CD4-positive, alpha-beta T cell treated with Interleukin-15 for 1 hour (primary cell): Measurements from ENCODE around the gene GPR35.
A peak's percentile ranks its signal among the peaks of the same experiment; 100 is the strongest.

Experiments
- DNase-seq: peaks from one replicate; pipeline ENCODE4 v3.0.0-alpha.2; 2020

The GPR35 gene

DNA sequence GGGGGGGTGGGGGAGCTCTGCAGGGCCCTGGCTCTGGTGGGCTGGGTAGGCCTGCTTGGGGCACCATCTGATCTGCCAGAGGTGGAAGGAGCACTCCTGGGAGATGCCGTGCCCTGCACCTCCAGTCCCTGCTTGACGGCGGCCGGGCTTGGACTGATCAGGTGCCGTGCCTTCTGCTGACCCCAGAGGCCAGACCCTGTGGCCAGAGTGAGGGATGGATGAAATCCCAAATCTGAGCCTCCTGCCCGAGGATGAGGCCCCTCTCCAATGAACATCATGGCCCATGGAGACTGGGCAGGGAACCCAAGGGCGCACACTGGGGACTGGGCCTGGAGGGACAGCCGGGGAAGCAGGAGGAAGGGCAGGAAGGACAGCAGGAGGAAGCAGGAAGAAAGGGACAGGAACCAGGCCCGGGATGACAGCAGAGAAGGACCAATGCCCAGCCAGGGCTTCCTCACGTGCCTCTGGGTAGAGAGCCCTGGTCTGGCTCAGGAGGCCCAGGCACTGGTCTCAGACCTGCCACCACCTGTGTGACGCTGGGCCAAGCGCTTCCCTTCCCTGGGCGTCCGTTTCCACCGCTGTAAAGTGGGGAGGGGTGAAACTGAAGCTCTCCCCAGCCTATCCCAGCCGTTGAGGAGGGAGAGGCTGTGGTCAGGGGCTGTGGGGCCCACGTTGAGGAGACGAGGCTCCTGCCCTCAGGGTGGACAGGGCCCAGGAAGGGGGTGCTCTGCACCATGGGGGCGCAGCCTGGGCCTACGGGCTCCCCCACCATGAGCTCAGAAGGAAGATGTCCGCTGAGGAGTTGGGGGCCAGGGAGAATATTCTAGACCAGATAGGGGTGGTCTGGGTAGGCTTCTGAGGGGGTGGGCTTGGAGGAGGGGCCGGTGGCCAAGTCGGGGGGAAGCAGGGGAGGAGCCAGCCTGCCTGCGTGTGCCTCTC is 1.0 kb upstream of the GPR35 start:
- DNase-seq = peak; percentile 25

DNA sequence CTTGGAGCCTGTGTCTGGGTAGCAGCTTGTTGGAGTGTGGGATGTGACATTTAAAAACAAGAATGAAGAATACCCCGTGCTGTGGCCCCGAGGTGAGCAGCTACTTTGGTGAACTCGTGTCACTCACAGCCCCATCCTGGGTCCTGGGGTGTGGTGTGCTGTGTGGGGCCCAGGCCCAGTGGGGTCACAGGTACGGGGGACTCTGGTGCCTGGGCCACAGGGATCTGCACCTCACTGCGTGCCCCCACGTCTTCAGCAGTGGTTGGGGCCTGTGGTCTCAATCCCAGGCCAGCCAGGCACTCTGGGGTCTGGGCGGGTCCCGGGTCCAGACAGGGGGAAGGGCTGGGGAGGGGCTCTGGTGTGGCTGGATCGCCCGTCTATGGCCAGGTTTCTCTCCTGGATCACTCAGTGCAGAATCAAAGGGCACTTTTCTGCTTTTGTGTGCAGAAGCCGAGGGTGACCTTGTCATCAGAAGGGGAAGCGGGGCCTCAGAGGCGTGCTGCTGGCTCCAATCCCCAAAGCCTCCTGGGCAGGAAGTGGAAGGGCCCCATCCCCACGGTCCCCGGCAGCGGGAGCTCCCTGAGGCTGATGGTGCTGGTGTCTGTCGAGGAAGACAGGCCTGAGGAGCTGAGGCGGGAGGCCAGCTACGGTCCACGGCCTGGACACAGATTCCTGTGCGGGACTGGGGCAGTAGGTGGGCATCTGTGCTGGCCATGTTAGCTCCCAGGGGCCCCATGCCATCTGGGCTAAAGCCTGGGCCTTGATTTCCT is 1.4 kb downstream of the GPR35 start:
- DNase-seq = peak; percentile 70

DNA sequence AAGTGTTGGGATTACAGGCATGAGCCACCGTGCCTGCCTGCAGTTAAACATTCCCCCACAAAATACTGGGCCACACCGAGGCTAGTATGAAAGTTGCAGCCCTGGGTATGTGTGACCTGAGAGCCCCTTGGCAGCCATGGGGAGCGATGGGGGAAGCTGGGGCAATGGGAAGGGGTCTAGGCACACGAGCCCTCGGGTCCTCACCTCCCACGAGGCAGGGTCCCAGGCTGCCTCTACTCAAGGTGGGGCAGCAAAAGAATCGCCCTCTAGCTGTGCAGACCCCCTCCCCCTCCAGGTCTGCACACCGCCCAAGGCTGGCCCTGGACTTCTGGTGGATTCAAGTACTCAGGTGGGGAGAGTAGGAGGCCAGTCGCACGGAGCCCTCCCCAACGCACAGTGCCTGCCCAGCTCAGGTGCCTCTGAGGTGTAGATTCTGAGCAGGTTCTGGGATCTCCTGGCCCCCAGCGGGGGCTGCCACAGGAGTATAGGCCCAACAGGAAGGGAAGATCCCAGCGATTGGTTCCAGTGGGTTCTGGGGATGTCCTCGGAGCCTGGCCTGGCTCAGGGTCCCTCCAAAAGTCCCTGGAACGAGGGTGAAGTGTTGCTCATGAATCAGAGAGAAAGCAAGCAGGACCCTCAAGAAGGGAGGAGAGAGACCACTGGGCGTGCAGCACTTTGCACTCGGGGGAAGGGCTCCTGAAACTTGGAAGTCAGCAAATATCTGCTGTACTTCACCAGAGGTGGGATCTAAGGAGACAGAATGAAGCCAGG is 2.6 kb downstream of the GPR35 start:
- no peak for DNase-seq

DNA sequence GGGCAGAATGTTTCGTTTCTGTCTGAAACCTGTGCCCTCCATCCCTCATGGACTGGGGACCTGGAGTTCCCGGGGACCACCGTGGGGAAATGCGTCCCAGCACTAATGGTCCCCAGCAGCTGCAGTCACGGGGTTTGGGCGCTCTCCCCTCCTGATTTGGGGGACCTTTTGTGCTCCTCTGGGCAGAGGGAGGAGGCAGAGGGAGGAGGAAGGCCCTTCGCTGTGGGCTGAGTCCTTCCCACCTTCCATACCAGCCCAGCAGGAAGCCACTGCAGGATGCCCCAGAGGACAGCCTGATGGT is 3.2 kb downstream of the GPR35 start:
- no peak for DNase-seq

DNA sequence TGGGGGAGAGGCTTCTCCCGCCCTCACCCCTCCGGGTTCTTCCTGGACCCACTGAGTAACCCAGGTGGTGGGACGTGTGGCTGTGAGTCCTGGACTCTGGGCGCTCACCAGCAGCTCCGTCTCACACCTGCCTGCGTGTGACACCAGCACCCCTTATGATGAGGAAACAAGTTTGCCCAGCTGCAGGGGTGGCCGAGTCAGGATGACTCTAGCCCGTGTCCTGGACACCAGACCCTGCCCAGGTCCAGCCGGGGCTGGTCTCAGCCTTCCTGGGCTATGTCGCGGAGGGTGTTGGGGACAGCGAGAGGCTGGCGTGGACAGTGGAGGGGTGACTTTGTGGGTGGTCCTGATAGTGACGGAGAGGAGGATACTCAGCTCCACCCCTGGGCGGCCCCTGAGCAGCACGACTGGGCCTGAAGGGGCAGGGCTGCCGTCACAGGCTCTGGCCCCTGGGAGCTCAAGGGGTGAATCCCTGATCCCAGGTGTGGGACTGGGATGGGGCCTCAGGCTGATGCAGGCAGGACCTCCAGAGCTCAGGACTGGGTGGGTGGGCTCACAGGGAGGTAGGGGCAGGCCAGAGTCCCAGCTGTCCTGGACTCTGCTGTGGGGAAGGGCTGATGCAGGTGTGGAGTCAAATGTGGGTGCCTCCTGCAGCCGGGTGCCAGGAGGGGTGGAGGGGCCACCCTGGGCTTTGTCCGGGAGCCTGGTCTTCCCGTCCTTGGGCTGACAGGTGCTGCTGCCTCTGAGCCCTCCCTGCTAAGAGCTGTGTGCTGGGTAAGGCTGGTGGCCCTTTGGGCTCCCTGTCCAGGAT is 3.7 kb downstream of the GPR35 start:
- no peak for DNase-seq

DNA sequence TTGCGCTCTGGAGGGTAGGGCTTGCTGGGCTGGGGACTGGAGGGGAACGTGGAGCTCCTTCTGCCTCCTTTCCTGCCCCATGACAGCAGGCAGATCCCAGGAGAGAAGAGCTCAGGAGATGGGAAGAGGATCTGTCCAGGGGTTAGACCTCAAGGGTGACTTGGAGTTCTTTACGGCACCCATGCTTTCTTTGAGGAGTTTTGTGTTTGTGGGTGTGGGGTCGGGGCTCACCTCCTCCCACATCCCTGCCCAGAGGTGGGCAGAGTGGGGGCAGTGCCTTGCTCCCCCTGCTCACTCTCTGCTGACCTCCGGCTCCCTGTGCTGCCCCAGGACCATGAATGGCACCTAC is 4.3 kb downstream of the GPR35 start:
- DNase-seq = no peak

DNA sequence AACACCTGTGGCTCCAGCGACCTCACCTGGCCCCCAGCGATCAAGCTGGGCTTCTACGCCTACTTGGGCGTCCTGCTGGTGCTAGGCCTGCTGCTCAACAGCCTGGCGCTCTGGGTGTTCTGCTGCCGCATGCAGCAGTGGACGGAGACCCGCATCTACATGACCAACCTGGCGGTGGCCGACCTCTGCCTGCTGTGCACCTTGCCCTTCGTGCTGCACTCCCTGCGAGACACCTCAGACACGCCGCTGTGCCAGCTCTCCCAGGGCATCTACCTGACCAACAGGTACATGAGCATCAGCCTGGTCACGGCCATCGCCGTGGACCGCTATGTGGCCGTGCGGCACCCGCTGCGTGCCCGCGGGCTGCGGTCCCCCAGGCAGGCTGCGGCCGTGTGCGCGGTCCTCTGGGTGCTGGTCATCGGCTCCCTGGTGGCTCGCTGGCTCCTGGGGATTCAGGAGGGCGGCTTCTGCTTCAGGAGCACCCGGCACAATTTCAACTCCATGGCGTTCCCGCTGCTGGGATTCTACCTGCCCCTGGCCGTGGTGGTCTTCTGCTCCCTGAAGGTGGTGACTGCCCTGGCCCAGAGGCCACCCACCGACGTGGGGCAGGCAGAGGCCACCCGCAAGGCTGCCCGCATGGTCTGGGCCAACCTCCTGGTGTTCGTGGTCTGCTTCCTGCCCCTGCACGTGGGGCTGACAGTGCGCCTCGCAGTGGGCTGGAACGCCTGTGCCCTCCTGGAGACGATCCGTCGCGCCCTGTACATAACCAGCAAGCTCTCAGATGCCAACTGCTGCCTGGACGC is 4.9 kb downstream of the GPR35 start:
- no peak for DNase-seq

DNA sequence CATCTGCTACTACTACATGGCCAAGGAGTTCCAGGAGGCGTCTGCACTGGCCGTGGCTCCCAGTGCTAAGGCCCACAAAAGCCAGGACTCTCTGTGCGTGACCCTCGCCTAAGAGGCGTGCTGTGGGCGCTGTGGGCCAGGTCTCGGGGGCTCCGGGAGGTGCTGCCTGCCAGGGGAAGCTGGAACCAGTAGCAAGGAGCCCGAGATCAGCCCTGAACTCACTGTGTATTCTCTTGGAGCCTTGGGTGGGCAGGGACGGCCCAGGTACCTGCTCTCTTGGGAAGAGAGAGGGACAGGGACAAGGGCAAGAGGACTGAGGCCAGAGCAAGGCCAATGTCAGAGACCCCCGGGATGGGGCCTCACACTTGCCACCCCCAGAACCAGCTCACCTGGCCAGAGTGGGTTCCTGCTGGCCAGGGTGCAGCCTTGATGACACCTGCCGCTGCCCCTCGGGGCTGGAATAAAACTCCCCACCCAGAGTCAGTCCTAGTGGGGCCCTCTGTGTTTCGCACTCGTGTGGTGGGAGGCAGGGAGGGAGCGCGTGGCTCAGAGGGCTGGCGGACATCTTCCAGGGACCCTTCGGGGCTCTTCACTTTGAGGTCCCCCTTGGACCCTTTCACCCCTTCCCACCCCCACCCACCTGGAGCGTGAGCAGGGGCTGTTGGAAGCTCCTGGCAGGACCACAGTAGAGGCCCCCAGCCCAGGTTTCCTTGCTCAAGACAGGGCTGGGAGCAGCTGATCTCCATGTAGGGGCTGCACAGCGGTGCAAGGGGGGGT is 5.7 kb downstream of the GPR35 start:
- no peak for DNase-seq

DNA sequence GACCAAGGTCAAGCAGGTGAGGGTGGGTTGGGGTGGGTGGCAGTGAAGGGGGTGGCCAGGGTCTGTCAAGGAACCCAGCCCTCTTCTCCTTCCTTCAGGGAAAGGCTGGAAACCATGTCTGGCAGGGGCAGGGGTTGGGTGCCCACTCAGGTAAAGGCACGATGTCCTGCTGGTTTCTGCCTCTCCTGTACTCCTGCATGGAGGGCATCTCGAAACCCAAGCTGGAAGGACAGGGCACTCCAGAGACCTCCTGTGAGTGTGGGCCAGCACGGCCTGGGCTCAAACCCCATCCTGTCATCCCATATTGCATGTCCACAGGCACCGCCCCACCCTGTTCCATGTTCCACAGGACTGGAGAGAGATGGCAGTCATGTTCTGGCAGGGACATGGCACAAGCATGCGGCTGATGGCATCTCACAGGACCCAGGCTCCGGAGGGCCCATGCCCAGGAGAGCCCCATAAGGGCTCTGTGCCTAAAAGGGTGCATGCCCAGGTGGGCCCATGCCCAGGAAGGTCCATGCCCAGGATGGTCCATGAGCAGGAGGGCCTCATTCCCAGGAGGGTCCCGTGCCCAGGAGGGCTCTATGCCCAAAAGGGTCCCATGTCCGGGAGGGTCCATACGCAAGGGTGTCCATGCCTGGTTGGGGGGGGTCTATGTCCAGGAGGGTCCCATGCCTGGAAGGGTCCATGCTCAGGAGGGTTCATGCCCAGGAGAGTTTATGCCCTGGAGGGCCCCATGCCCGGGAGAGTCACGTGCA is 6.4 kb downstream of the GPR35 start:
- no peak for DNase-seq

DNA sequence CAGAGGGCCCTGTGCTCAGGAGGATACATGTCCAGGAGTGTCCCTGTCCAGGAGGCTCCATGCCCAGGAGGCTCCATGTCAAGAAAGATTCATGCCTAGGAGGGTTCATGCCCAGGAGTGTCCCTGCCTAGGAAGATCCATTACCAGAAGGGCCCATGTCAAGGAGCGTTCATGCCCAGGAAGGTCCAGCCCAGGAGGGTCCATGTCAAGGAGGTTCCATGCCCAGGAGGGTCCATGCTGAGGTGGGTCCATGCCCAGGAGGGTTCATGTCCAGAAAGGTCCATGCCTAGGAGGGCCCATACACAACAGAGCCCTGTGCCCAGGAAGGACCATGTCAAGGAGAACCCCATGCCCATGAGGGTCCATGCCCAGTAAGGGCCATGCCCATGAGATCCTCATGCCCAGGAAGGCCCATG is 7.0 kb downstream of the GPR35 start:
- no peak for DNase-seq

DNA sequence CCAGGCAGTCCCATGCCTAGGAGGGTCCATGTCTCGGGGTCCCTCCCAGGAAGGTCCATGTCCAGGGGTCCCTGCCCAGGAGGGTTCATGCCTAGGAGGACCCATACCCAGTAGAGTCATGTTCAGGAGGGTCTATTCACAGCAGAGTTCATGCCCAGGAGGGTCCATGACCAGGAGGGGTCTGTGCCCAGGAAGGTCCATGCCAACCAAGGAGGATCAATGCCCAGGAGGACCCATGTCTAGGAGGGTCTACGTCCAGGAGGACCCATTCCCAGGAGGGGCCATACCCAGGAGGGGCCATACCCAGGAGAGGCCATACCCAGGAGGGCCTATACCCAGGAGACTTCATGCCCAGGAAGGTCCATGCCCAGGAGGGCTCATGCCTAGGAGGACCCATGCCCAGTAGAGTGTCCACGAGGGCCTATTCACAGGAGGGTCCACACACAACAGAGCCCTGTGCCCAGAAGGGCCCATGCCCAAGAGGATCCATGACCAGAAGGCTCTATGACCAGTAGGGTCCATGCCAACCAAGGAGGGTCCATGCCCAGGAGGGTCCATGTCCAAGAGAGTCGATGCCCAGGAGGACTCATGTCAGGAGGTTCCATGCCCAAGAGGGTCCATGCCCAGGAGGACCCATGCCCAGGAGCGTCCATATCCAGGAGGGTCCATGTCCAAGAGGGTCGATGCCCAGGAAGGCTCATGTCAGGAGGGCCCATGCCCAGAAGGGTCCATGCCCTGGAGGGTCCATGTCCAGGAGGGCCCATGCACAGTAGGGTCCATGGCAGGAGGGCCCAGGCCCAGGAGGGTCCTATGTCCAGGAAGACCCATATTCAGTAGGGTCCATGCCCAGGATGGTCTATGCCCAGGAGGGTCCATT is 10.1 kb downstream of the GPR35 start:
- DNase-seq = no peak

DNA sequence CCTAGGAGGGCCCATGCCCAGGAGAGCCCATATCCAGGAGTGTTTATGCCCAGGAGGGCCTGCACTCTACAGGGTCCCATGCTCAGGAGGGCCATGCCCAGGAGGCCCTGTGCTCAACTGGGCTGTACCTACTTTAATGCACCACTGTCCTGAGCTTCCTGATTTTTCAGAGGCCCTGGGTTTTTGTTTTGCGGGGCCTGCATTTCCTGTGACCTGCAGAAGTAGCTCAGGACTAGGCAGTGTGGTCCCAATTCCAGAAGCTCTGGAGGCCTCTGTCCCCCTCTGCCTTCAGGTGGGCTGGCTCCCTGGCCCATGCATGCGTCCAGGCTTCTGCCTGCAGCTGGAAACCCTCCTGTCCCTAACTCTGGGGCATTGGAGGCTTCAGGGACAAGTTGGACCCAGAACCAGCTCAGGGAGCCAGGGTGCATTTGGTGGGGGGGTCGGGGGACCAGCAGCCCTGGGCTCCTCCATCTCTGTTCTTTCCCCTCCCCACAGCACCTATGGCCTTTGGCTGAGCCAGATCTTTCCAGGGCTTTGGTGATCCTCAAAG is 10.8 kb downstream of the GPR35 start:
- DNase-seq = no peak

DNA sequence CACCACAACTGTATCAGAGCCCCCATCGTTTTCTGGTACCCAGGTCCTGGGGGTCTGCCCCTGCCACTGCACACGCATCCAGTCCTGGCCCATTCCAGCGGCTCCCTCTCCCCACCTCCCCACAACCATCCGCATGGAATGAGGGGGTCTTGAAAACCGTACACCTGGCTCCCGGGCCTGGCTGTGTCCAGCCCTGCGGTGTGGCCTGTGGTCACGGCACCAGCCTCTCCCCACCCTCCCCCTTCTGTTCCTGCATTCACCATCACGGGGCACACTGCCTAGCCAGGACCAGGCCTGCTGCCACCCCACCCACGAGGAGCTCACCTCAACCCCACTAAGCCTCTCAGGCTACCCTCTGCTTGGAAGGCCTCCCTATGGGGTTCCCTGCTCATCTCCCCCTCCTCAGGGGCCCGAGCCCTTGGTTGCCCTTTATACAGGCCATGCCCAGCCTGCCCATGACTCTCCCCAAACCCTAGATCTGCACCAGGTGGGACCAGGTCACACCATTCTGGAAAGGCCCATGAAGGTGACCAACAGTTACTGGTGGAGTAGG is 11.4 kb downstream of the GPR35 start:
- DNase-seq = no peak

DNA sequence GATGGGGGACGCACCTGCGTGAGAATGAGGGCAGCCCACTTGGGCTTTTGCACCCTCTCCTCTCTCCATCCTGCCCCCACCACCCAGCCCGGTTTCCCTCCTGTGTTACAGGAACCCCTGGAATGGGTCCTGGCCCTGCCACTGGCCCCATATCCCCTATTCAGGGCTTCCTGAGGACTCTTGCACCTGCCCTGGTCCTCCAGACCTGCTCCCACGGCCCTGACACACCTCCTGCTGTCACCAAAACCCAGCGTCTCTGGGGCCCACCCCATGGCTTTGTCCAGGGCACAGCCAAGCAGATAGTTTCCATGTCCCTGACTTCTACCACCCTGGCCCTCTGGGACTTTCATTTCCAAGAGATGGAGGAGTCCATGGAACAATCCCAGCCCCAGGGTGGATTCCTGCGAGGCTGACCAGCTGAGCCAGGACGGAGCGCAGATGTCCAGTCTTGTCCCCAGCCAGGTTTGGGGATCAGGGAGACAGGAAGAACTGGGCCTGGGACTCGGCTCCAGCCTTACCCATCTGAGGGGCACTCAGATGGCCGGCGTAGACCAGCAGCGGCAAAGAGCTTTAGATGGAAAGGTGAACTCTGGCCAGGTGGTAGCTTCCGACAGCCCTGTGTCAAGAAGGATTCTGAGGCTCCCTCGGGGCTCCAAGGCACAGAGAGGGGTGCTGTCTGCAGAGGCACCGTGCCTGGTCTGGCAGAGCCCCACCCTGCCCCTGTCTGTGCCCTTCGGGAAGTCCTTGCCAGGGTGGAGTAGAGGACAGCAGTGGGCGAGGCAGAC is 12.0 kb downstream of the GPR35 start:
- DNase-seq = no peak

DNA sequence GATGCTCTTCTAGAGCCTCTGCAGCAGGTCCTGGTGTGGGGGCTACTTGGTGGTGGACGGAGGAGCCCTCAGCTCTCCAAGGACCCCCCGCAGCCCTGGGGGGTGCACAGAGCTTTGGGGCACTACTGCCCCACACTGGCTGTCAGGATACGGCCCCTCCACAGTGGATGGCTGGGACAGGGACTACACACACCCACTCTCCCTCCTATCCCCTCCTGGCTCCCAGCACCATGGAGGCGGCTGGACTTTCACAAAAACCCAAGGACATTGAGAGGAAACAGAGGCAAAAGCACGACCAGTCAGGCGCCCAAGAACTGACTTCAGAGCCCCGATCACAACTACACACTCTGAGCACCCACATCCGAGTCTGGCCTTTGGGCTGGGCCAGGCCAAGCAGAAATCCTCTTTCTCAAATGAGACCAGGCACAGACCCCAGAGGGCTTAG is 12.6 kb downstream of the GPR35 start:
- DNase-seq = no peak

DNA sequence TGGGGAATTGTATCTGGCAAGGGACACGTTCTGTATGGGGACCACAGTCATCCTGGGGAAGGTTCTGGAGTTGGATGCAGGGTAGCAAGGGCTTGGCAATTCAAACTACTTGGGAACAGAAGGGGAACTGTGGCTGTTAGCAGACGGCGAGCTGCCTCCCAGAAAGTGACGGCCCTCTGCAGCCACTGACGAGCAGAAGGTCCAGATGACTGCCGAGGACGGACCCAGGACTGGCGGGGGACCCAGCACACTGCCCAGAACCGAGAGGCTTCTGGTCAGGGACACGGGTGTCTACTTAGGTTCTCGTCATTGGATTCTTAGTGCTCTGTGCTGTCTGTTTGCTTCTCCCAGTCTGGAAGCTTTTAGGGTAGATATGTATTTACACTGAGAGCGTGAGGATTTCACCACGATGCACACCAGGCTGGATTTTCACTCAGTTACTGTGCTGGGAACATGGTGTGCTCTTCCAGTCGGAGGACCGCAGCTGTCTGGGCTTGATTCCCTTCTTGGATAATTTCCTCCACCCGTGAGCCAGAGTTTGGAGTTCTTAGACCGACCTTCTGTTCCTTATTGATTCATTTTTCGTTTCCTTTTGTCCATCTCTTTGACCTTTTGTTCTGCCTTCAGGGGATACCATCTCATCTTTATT is 13.4 kb downstream of the GPR35 start:
- DNase-seq = no peak

DNA sequence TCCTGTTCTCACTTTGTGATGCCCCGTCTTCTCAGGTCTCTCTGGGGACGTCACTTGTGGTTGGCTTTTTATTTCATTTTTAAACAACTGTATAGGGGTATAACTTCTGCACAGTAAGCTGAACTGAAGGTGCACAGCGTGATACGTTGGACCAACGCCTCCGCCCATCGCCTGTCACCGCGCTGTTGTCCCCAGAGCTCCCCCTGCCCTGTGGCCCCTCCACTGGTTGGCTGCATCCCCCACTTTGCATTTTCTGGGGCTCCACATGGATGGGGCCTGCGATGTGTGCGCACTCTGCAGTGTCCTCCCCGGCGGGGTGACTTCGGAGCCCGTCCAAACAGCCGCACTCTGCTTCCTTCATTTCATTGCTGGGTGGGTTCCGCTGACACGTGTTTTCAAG is 14.3 kb downstream of the GPR35 start:
- no peak for DNase-seq
